HL-60 (cell line): ENCODE results near the gene SHISAL2A.

Experiments
- DNase-seq, 2 experiments: peaks; one replicate each; pipeline ENCODE4 v3.0.0-alpha.2; 2010 to 2020; ENCODE audit warnings: low read depth in 1 of 2, low spot score in 1 of 2
- H3K27ac ChIP-seq: fragments of 250-450 bp; sonication (Bioruptor Pico); replicated peaks from 2 replicates; pipeline ENCODE4 v1.5.1; 2020; ENCODE audit warnings: mild to moderate bottlenecking, moderate library complexity
- H3K27me3 ChIP-seq: fragments of 250-450 bp; sonication (Bioruptor Pico); 2 replicates; pipeline ENCODE4 v1.5.1; 2021; ENCODE audit warnings: mild to moderate bottlenecking, moderate library complexity; ENCODE audit not compliant: insufficient read depth, poor library complexity, severe bottlenecking
- H3K4me3 ChIP-seq: replicated peaks from 2 replicates; pipeline ENCODE4 v1.5.1; 2011; ENCODE audit warnings: mild to moderate bottlenecking, control low read depth, low read length; ENCODE audit not compliant: insufficient read depth
- CTCF ChIP-seq: IDR thresholded peaks from one replicate; pipeline ENCODE4 v1.5.1; 2011; ENCODE audit warnings: low read length, control low read depth, inconsistent platforms; ENCODE audit not compliant: insufficient read depth
- GABPA ChIP-seq: IDR thresholded peaks from 2 replicates; pipeline ENCODE4 v1.6.1; 2012; ENCODE audit warnings: low read depth
- POLR2AphosphoS5 ChIP-seq: IDR thresholded peaks from 2 replicates; pipeline ENCODE4 v1.6.1; 2012; ENCODE audit warnings: low read depth
- REST ChIP-seq: IDR thresholded peaks from 2 replicates; pipeline ENCODE4 v1.6.1; 2012; ENCODE audit warnings: low read depth; ENCODE audit not compliant: insufficient replicate concordance
- SPI1 ChIP-seq: IDR thresholded peaks from 2 replicates; pipeline ENCODE4 v1.6.1; 2012; ENCODE audit warnings: low read depth, mild to moderate bottlenecking, borderline replicate concordance

SHISAL2A gene

GRCh38 chr1:52660807-52661206 is 27.8 kb downstream of the SHISAL2A start:
- Histone ChIP-seq H3K4me3 (no peak overlapping the region), H3K27ac (no peak overlapping the region), H3K27me3 (no peaks in the 10 kb centered on the region)
- no peak for TF ChIP-seq GABPA
- TF ChIP-seq POLR2AphosphoS5: no peak
- no peak for TF ChIP-seq CTCF
- no peak for TF ChIP-seq SPI1
- TF ChIP-seq REST: no peak
- no peak for DNase-seq

- Histone ChIP-seq H3K4me3 (no peak overlapping the region), H3K27me3 (no peaks in the 10 kb centered on the region), H3K27ac (no peak overlapping the region)
- TF ChIP-seq CTCF (no peak), POLR2AphosphoS5 (no peak), GABPA (no peak), SPI1 (no peak), REST (no peak)
- no peak for DNase-seq
Measured at GRCh38 chr1:52662645-52663313, 29.8 kb downstream of the SHISAL2A start.

GRCh38 chr1:52663716-52664115 is 30.7 kb downstream of the SHISAL2A start:
- Histone ChIP-seq H3K27me3 (no peaks in the 10 kb centered on the region), H3K27ac (no peak overlapping the region)
- TF ChIP-seq CTCF: no peak
- TF ChIP-seq SPI1: no peak

More at GRCh38 chr1:52663716-52664115, 30.7 kb downstream of the SHISAL2A start:
- DNase-seq: no peak
- H3K4me3 ChIP-seq: no peak overlapping the region
